CD4-positive, alpha-beta T cell (primary cell): ENCODE measurements around the gene UNC13A. TPM values are rescaled to one million over a fixed set of nuclear protein-coding genes. Genes with fewer than 3 reads are reported as not detected.
"Not testable (repeated sequence)": the region's sequence is repeated elsewhere in the genome, so short reads cannot be mapped to it uniquely, and the experiment has no call there.

ENCODE experiments used
- ATAC-seq: fragments of 200-7000 bp; cut with Tn5 transposase; one replicate; pipeline ENCODE4 v1.10.0; 2022; ENCODE audit warnings: mild to moderate bottlenecking; ENCODE audit not compliant: poor library complexity
- CTCF ChIA-PET: fragments of 350-600 bp; sonication (Branson Sonifier 250); formaldehyde crosslinking; loops from one replicate; lab custom pipeline; 2021; ENCODE audit warnings: antibody characterized with exemption, inconsistent platforms; lab: Charles Lee
- POLR2A ChIA-PET: fragments of 350-600 bp; sonication (Branson Sonifier 250); formaldehyde crosslinking; loops from one replicate; lab custom pipeline; 2021; ENCODE audit warnings: antibody characterized with exemption, inconsistent platforms; lab: Charles Lee
- DNase-seq, 14 experiments: peaks; one replicate each; pipeline ENCODE4 v3.0.0-alpha.2; 2013 to 2020; ENCODE audit warnings: mixed read lengths in 2 of 14
- H3K27ac ChIP-seq, 2 donors: one replicate each; pipeline versions ENCODE4 v1.5.1 to v1.7.0; 2013; ENCODE audit warnings: low read length in 2 of 2, low read depth in 1 of 2, mild to moderate bottlenecking in 1 of 2
- H3K27me3 ChIP-seq, 2 experiments: 1 replicate in 1 of 2; 2 replicates in 1 of 2; pipeline versions ENCODE4 v1.6.1 to v1.7.0; 2013; ENCODE audit warnings: low read length in 2 of 2, control low read depth in 1 of 2, mild to moderate bottlenecking in 1 of 2, moderate library complexity in 1 of 2; ENCODE audit not compliant: insufficient read depth in 2 of 2, control insufficient read depth in 1 of 2
- H3K36me3 ChIP-seq: one replicate; pipeline ENCODE4 v1.6.1; 2013; ENCODE audit warnings: low read length, control low read depth; ENCODE audit not compliant: insufficient read depth
- H3K4me1 ChIP-seq: one replicate; pipeline ENCODE4 v1.6.1; 2013; ENCODE audit warnings: low read length, control low read depth; ENCODE audit not compliant: insufficient read depth
- H3K4me3 ChIP-seq: one replicate; pipeline ENCODE4 v1.5.1; 2013; ENCODE audit warnings: mild to moderate bottlenecking, low read length, moderate library complexity
- H3K9me3 ChIP-seq, 2 experiments: 1 replicate in 1 of 2; 2 replicates in 1 of 2; pipeline versions ENCODE4 v1.6.1 to v1.7.0; 2013; ENCODE audit warnings: low read length in 2 of 2, mild to moderate bottlenecking in 2 of 2, control low read depth in 1 of 2, moderate library complexity in 1 of 2; ENCODE audit not compliant: control insufficient read depth in 1 of 2, insufficient read depth in 1 of 2
- H3K27ac Mint-ChIP-seq: one replicate; pipeline ENCODE4 v1.8.0; 2020; ENCODE audit warnings: mixed read lengths
- H3K27me3 Mint-ChIP-seq: one replicate; pipeline ENCODE4 v1.8.0; 2021; ENCODE audit warnings: mixed read lengths
- H3K36me3 Mint-ChIP-seq: one replicate; pipeline ENCODE4 v1.8.0; 2021; ENCODE audit warnings: low read depth, mixed read lengths
- H3K4me1 Mint-ChIP-seq: one replicate; pipeline ENCODE4 v1.8.0; 2021; ENCODE audit warnings: low read depth, mixed read lengths
- H3K4me3 Mint-ChIP-seq: one replicate; pipeline ENCODE4 v1.8.0; 2020; ENCODE audit warnings: mild to moderate bottlenecking, mixed read lengths
- H3K9me3 Mint-ChIP-seq: one replicate; pipeline ENCODE4 v1.8.0; 2020; ENCODE audit warnings: mixed read lengths
- intact Hi-C, 2 experiments: fragments of 100-400 bp; cut with DNase I in 1 of 2; cut with micrococcal nuclease in 1 of 2; formaldehyde crosslinking; loops; one replicate each; pipeline versions ENCODE4 v1.15.1 to v1.9.0; 2023 to 2025; cut with DNase I, micrococcal nuclease
- total RNA-seq, 174 experiments: library from RNA in 2 of 174; stranded (reverse) in 2 of 174; gene quantifications; one replicate each; pipeline ENCODE4 v1.2.3 and lab custom pipeline; 2021 to 2026
- TF ChIP-seq, protein P1 (sequence below): fragments of 200-600 bp; IDR thresholded peaks from one replicate; pipeline ENCODE4 v1.8.0; 2022; ENCODE audit warnings: antibody characterized with exemption, mild to moderate bottlenecking

The UNC13A gene
- total RNA-seq, 2 experiments from 2014 or later, result 0.11 to 0.14 TPM

DNA sequence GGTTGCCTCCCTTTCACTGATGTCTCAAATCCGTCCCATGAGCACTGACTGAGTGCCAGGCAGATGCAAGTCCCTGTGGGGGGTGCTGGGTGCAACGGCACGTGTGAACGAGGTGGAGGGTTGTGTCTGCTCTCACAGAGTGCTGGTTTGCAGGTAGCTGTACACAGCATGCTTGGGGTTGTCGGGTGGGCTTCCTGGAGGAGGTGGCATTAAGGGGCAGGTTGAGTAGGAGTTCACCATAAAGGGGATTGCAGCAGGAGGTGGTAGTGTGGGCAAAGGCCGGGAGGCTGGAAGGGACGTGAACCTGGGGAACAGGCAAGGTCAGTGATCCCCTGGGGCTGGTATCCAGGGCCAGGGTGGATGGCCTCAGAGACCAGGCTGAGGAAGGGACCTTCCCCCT is 115.5 kb downstream of the UNC13A start:
- H3K27me3 Mint-ChIP-seq, result no peaks in the 10 kb centered on the region
- Histone ChIP-seq H3K36me3 (peaks cover 61% of the 10 kb centered on the region), H3K27me3 (no peaks in the 10 kb centered on the region), H3K27ac (no peak overlapping the region), H3K4me3 (no peak overlapping the region), H3K4me1 (peaks cover 7% of the 10 kb centered on the region), H3K9me3 (no peaks in the 10 kb centered on the region)
- no peak overlapping the region for H3K27ac Mint-ChIP-seq
- H3K9me3 Mint-ChIP-seq, result no peaks in the 10 kb centered on the region
- peaks cover 5% of the 10 kb centered on the region for H3K4me1 Mint-ChIP-seq
- DNase-seq (no peak), ATAC-seq (no peak)
- ChIA-PET POLR2A (no interaction called here), CTCF (no interaction called here)
- H3K4me3 Mint-ChIP-seq, result no peak overlapping the region
- intact Hi-C loops, result loop anchor here in 1 of 2 experiments (5.0 kb wide), 1 partner anchor 120 kb away; no protein-coding TSS in a partner anchor
- TF ChIP-seq, protein P1, sequence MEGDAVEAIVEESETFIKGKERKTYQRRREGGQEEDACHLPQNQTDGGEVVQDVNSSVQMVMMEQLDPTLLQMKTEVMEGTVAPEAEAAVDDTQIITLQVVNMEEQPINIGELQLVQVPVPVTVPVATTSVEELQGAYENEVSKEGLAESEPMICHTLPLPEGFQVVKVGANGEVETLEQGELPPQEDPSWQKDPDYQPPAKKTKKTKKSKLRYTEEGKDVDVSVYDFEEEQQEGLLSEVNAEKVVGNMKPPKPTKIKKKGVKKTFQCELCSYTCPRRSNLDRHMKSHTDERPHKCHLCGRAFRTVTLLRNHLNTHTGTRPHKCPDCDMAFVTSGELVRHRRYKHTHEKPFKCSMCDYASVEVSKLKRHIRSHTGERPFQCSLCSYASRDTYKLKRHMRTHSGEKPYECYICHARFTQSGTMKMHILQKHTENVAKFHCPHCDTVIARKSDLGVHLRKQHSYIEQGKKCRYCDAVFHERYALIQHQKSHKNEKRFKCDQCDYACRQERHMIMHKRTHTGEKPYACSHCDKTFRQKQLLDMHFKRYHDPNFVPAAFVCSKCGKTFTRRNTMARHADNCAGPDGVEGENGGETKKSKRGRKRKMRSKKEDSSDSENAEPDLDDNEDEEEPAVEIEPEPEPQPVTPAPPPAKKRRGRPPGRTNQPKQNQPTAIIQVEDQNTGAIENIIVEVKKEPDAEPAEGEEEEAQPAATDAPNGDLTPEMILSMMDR, result no peak
- H3K36me3 Mint-ChIP-seq, result peaks cover 59% of the 10 kb centered on the region

DNA sequence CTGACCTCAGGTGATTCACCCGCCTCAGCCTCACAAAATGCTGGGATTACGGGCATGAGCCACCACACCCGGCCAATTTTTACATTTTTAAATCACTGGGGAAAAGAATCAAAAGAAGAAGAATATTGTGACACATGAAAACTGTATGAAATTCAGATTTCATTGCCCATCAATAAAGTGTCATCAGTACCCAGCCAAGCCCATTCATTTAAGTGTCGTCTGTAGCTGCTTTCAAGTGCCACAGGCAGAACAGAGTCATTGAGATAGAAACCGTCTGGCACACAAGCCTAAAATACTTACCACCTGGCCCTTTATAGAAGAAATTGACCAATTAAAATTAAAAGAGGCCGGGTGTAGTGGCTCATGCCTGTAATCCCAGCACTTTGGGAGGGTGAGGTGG is 117.4 kb downstream of the UNC13A start:
- H3K36me3 ChIP-seq, result peaks cover 68% of the 10 kb centered on the region
- Mint-ChIP-seq H3K36me3 (peaks cover 70% of the 10 kb centered on the region), H3K4me1 (peaks cover 5% of the 10 kb centered on the region), H3K27ac (no peak overlapping the region), H3K27me3 (no peaks in the 10 kb centered on the region), H3K4me3 (no peak overlapping the region), H3K9me3 (no peaks in the 10 kb centered on the region)
- no peaks in the 10 kb centered on the region for H3K27me3 ChIP-seq
- no peak overlapping the region for H3K4me3 ChIP-seq
- ChIA-PET POLR2A (no interaction called here), CTCF (no interaction called here)
- DNase-seq, result no peak
- H3K9me3 ChIP-seq, result no peaks in the 10 kb centered on the region
- no peak overlapping the region for H3K27ac ChIP-seq
- peaks cover 7% of the 10 kb centered on the region for H3K4me1 ChIP-seq
- no peak for ATAC-seq
- intact Hi-C loops, result loop anchor here in 1 of 2 experiments (1.0 to 5.0 kb wide), 2 partner anchors 48 to 118 kb away; no protein-coding TSS in a partner anchor
- TF ChIP-seq, protein P1, result no peak

DNA sequence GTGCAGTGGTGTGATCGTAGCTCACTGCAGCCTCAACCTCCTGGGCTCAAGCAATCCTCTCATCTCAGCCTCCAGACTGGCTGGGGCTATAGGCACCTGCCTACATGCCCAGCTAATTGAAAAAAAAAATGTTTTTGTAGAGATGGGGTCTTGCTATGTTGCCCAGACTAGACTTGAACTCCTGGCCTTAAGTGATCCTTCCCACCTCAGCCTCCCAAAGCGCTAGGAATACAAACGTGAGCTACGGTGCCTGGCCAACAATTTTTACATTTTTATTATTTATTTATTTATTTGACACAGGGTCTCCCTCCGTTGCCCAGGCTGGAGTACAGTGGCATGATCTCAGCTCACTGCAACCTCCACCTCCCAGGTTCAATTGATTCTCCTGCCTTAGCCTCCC is 117.9 kb downstream of the UNC13A start:
- H3K36me3 ChIP-seq, result peaks cover 70% of the 10 kb centered on the region
- H3K27ac Mint-ChIP-seq, H3K9me3 Mint-ChIP-seq, H3K9me3 ChIP-seq, H3K4me1 ChIP-seq, H3K4me3 Mint-ChIP-seq, DNase-seq, POLR2A ChIA-PET, H3K4me3 ChIP-seq, H3K27me3 ChIP-seq, ATAC-seq, H3K4me1 Mint-ChIP-seq, H3K27me3 Mint-ChIP-seq, H3K27ac ChIP-seq: not testable (repeated sequence)
- CTCF ChIA-PET, result interaction anchor here (0.6 kb wide), 1 partner anchor 74 kb away, joined by 3 read pairs; no protein-coding TSS in a partner anchor
- peaks cover 71% of the 10 kb centered on the region for H3K36me3 Mint-ChIP-seq
- intact Hi-C loops, result loop anchor here in 1 of 2 experiments (1.0 to 5.0 kb wide), 2 partner anchors 48 to 118 kb away; no protein-coding TSS in a partner anchor

DNA sequence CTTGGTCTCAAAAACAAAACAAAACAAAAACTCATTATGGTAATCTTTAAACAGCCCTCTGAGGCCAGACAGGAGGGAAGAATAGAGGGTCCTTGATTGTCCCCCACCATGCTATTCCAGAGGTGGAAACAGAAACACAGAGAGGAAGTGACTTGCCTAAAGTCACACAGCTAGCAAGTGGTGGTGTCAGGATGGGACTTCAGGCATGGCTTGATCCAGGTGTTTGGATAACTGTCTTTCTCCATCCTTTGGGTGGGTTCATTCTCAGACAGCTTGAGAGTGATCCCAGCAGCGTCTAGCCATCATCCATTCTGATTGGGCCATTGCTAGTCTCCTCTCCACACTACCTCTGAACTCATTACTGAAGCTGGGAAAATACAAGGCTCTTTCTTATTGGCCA is 120.2 kb downstream of the UNC13A start:
- Histone ChIP-seq H3K4me1 (no peaks in the 10 kb centered on the region), H3K9me3 (no peaks in the 10 kb centered on the region), H3K27ac (no peak overlapping the region), H3K4me3 (no peak overlapping the region), H3K36me3 (peaks cover 65% of the 10 kb centered on the region), H3K27me3 (no peaks in the 10 kb centered on the region)
- no peaks in the 10 kb centered on the region for H3K27me3 Mint-ChIP-seq
- no peaks in the 10 kb centered on the region for H3K9me3 Mint-ChIP-seq
- TF ChIP-seq, protein P1, result no peak
- CTCF ChIA-PET, result no interaction called here
- peaks cover 70% of the 10 kb centered on the region for H3K36me3 Mint-ChIP-seq
- no peak overlapping the region for H3K4me3 Mint-ChIP-seq
- POLR2A ChIA-PET, result no interaction called here
- no peaks in the 10 kb centered on the region for H3K4me1 Mint-ChIP-seq
- no peak for DNase-seq
- no peak overlapping the region for H3K27ac Mint-ChIP-seq
- intact Hi-C loops, result no loop called here
- ATAC-seq, result no peak
